GM19395 (cell line): Measurements from ENCODE around the gene EPO.
"Not testable (repeated sequence)": the region's sequence is repeated elsewhere in the genome, so short reads cannot be mapped to it uniquely, and the experiment has no call there.

Experiments
- ATAC-seq: cut with Tn5 transposase; IDR thresholded peaks from one replicate; pipeline ENCODE4 v1.9.1; 2021; ENCODE audit warnings: mild to moderate bottlenecking, moderate library complexity; ENCODE audit not compliant: unreplicated experiment

The EPO gene

GRCh38 chr7:100731937-100732636 lies 11.8 kb downstream of the EPO start:
- ATAC-seq = no peak

GRCh38 chr7:100735730-100736129 lies 15.5 kb downstream of the EPO start:
- no peak for ATAC-seq

DNA sequence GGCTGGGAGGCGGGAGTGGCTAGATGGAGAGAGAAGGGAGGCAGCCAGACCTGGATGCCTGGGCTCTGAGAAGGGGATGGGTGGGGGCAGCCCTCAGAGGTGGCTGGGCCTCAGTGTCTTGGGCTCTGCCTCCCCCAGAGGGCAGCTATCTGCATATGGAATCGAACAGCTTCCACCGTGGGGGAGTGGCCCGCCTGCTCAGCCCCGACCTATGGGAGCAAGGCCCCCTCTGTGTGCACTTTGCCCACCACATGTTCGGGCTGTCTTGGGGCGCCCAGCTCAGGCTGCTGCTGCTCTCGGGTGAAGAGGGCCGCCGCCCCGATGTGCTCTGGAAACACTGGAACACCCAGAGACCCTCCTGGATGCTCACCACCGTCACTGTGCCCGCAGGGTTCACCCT lies 16.4 kb downstream of the EPO start:
- no peak for ATAC-seq

- ATAC-seq = no peak
These were observed 19.7 kb downstream of the EPO start for GRCh38 chr7:100739934-100740333.

GRCh38 chr7:100744605-100745004 lies 24.3 kb downstream of the EPO start:
- no peak for ATAC-seq

- no peak for ATAC-seq
These were observed 24.9 kb downstream of the EPO start for GRCh38 chr7:100745184-100745583.

DNA sequence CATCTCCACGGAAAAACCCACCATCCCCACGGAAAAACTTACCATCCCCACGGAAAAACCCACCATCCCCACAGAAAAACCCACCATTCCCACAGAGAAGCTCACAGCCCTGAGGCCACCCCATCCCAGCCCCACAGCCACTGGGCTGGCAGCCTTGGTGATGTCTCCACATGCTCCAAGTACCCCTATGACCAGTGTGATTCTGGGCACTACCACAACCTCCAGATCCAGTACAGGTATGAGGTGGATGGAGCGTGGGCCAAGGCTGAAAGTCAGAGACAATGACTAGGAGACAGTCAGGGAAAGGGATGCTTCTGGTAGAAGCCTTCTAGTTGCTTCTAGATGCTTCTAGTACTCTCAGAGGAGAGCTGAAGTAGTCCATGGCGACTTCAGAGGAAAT lies 32.7 kb downstream of the EPO start:
- ATAC-seq = no peak

- no peak for ATAC-seq
These were observed 33.5 kb downstream of the EPO start for GRCh38 chr7:100753750-100754149.

- ATAC-seq = no peak
These were observed 39.3 kb downstream of the EPO start for GRCh38 chr7:100759357-100760171.

DNA sequence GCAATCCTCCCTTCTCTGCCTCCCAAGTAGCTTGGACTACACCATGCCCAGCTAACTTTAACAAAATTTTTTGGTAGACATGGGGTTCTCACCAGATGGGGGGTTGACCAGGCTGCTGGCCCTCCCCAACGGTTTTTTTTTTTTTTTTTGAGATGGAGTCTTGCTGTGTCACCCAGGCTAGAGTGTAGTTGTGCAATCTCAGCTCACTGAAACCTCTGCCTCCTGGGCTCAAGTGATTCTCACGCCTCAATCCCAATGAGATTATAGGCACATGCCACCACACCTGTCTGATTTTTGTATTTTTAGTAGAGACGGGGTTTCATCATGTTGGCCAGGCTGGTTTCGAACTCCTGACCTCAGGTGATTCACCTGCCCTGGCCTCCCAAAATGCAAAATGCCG lies 42.6 kb downstream of the EPO start:
- not testable (repeated sequence) for ATAC-seq

- ATAC-seq = no peak
These were observed 43.4 kb downstream of the EPO start for GRCh38 chr7:100763556-100764140.

DNA sequence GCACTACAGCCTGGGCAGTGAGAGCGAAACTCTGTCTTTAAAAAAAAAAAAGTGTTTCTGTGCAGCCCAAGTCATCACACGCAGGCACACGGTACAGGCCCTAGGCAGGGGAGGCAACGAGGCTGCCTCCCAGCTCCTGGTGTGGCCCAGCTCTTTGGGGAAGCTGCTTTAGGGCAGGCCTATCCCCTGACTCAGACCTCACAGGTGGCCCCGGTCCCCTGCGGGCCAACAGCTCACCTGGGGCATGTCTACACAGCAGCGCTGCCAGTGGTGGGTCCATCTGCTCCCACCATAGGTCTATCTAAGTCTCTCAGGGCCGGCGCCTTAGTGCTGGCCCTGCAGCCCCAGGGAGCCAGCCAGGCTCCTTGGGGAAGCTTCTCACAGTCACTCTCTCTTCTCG lies 44.6 kb downstream of the EPO start:
- ATAC-seq = no peak

GRCh38 chr7:100765250-100765649 lies 45.0 kb downstream of the EPO start:
- no peak for ATAC-seq

DNA sequence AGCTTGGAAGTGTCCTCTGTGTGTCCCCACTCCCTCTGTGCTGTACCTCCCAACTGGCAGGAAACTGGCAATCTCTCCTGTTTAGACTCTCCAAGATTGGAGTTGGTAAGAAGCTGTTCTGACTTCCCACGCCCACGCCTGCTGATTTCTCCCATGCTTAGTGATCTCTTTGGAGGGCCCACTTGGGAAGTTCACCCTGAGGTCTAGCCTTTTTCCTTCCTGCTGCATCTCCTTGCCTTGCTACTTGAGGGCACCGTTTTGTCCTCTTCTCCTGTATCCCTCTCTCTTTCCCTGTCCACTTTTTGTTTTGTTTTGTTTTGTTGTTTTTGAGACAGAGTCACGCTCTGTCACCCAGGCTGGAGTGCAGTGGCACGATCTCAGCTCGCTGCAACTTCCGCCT lies 48.5 kb downstream of the EPO start:
- no peak for ATAC-seq
